Activated CD8-positive, alpha-beta memory T cell treated with anti-CD3 and anti-CD28 coated beads, Interleukin-2, amount 50 U/mL, for 4 hours (primary cell): Measurements from ENCODE around the gene PSAT1.

Experiments used
- DNase-seq: peaks from one replicate; pipeline ENCODE4 v3.0.0-alpha.2; 2020

The PSAT1 gene

GRCh38 chr9:78319197-78320029, 22.5 kb downstream of the PSAT1 start:
- no peak for DNase-seq

- no peak for DNase-seq
Observed at GRCh38 chr9:78320030-78320693, 23.2 kb downstream of the PSAT1 start.

DNA sequence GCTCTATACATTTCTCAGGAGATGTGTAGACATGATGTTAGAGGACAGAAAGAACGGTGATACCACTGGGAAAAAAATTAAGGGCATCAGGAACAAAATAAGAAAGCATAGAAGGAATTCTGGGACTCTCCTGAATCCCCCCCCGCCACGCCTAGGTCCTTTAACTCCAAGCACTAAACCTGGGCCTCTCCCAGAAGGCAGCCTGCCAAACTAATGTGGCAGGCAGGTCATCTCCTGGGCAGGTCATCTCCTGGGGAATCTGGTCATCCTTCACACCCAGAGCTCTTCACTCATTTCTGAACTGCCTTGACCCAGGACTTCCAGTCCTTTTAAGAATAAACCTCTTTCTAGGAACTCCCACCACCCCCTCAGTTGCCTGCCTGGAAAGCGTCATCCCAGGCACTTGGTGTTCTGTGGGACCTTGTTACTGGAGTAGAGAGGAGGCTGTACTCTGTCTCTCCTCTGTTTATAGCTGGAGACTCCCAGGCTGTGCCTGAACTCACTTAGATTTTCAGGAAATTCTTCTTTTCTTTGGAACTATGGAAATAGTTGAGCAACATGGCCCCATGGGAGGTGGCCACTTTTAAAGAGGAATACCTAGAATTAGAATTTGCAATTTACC, 24.1 kb downstream of the PSAT1 start:
- no peak for DNase-seq

DNA sequence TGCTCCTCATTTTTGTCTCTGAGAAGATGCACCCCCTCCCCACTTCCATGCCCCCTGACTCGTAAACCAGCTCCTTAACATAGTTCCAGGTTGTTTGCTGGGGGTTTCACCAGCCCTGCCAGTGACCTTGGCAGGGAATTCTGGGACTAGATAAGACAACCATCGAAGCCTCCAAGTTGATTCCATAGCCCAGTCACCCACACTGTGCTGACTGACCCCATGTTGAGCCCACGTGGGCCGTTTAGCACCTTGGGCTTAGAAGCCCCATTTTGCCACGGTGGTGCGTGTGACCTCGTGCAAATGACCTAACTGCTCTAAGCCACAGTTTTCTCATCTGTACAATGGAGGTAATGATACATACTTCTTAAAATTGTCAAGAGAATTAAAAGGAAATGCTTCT, 24.6 kb downstream of the PSAT1 start:
- DNase-seq = no peak

DNA sequence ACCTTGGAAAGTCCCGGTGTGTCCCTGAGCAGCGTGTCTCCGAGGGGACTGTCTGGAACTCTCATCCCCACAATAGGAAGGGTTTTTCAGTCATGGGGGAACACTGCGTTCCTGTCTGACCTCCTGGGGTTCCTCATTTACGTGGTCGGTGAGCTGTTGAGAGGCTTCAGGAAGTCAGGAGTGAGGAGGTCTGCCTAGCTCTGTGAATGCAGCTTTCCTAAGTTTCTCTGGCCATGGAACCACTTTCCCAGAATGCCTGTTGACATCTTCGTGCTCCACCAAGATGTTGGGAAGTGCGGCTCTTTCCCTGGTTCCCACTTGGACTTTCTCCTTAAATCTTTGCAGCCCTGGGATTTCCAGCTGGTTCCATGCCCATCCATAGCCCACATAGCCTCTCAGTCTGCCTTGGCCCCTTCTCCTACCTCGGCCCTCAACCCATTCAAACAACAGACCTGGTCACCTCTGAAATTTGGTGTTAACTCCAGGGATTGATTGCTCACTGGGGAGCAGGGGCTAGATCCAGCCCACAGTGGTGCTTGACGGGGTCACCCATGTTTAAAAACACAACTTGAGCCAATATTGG, 27.2 kb downstream of the PSAT1 start:
- no peak for DNase-seq

GRCh38 chr9:78324682-78325081, 27.8 kb downstream of the PSAT1 start:
- no peak for DNase-seq

GRCh38 chr9:78325343-78325742, 28.4 kb downstream of the PSAT1 start:
- no peak for DNase-seq

DNA sequence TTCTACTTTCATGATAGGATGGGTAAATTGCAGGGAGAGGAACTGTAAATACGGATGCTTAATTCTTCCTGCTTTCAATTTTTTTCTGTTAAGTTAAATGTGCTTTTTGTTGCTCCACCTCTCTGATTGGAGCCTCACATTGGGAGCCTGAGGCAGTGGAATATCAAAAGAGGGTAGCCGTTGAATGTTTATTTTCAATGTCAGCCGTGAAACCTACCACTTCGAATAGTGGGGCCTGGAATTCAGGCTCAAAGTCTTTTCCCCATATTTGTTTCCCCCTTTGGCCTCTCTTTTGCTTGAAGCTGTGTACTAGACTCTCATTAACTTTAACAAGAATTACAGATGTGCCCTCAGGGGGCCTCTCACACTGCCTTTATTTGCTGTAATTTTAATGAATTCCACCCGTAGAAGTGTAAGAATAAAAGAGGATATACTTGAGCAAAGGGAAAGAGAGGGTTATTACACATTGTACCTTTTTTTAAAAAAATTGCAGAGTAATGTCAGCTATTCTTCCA, 29.0 kb downstream of the PSAT1 start:
- no peak for DNase-seq

DNA sequence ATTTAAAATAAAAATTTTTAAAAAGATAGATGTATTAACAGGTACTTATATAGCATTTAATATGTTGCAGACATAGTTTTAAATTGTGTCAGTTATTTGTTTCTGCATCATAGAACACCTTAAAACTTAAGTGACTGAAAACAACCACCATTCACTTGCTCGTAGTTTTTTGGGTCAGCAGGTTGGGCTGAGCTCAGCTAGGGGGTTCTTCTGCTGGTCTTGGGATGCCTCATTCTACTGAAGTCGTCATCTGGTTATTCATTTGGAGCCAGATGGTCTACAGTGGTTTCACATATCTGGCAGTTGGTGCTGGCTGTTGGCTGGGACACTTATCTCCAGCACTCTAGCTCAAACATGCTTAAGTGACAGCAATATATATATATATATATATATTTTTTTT, 29.6 kb downstream of the PSAT1 start:
- DNase-seq = no peak

GRCh38 chr9:78332381-78332780, 35.5 kb downstream of the PSAT1 start:
- DNase-seq = no peak

DNA sequence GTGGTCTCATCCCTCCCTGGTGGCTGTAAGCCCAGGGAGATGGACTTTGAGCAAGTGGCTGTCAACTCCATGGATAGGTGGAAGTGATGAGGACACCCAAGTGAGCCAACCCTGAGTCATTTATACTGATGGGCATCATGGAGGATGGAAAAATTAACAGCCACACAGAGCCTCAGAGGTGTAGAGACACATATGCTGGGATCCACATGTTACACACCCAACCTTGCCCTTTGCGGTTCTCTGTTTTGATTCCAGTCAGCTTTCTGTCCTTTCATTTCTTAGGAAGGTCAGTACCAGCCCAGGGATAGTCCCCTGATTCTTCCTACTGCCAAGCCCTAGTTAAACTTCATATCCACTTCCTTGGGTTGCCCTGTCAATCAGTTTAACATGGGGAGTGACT, 51.9 kb downstream of the PSAT1 start:
- no peak for DNase-seq

- no peak for DNase-seq
Observed at GRCh38 chr9:78351816-78352215, 54.9 kb downstream of the PSAT1 start.

GRCh38 chr9:78354324-78354973, 57.5 kb downstream of the PSAT1 start:
- DNase-seq = no peak

DNA sequence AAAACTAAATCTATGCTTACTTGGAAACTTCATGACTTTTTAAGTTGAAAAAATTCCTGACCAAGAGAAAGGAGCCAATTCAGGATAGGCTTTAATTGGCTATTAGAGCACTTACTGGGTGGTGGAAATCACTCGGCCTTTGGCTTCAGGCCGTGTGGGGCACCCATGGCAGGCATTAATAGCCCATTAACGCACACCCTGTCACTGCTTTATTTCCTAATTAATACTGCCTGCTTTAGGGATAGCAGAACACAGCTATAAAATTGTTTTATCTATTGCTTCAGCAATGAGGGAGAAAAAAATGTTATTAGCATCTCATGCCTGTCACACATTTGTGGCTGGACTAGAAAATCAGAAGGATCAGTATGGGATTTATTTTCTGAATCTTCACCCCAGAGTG, 58.1 kb downstream of the PSAT1 start:
- DNase-seq = no peak

DNA sequence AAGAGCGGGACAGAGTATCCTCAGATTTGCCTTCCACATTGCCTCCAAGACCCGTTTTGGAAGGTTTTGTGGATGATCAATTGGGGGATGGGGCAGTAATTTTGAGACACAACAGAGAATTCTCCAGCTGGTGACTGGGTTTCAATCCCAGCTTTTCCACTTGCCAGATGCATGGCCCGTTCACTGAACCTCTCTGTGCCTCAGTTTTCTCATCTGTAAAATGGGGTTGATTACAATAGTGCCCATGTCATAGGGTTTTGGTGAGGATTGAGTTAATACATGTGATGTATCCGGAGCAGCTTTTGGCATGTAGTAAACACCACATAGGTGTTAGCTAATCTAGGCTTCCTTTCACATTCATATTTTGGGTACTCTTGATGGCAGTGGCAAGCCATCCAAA, 59.7 kb downstream of the PSAT1 start:
- DNase-seq = no peak

DNA sequence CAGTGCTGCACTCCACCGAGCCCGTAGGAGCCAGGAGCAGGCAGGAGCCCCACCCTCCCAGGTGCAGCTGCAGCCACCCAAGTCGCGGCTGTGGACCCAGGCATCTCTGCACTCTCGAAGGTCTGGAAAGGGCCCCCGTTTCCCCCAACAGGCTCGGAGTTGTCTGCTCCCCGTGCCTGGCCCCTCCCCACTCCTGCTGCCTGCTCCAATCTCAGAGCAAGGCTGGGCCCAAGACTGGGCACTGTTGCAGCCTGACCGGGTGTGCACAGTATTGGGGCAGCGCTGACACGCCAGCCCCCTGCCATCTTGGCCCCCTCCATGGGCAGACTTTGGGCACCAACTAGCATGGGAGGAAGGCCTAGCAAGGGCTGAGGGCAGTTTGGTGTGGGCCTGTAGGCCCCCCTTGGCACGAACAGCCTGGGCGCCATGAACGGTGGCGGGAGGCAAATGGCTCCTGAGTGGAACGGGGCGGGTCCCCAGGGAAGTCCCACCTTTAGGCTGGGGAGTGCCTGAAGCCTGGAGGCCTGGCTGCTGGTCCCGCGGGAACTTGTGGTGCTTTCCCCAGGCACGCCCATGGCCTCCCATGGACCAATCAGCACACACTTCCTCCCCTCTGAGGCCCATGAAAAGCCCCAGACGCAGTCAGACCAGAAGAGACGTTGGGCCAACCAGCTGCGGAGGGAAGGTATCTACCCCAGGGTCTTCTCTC, 60.4 kb downstream of the PSAT1 start:
- DNase-seq = no peak

- no peak for DNase-seq
Observed at GRCh38 chr9:78358329-78359051, 61.6 kb downstream of the PSAT1 start.

DNA sequence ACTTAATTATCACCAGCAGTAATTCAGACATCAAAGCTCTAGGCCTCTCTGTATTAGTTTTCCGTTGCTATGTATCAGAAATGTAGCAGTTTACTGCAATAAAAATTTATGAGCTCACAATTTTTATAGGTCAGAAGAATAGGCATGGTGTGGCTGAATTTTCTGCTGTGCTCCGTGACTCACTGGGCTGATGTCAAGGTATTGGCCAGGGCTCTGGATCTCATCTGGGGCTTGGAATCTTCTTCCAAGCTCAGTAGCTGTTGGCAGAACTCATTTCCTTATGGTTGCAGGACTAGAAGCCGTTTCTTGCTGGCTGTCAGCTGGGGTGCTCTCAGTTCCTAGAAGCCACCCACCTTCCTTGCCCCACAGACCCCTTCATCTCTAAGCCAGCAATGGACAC, 66.3 kb downstream of the PSAT1 start:
- DNase-seq = no peak

DNA sequence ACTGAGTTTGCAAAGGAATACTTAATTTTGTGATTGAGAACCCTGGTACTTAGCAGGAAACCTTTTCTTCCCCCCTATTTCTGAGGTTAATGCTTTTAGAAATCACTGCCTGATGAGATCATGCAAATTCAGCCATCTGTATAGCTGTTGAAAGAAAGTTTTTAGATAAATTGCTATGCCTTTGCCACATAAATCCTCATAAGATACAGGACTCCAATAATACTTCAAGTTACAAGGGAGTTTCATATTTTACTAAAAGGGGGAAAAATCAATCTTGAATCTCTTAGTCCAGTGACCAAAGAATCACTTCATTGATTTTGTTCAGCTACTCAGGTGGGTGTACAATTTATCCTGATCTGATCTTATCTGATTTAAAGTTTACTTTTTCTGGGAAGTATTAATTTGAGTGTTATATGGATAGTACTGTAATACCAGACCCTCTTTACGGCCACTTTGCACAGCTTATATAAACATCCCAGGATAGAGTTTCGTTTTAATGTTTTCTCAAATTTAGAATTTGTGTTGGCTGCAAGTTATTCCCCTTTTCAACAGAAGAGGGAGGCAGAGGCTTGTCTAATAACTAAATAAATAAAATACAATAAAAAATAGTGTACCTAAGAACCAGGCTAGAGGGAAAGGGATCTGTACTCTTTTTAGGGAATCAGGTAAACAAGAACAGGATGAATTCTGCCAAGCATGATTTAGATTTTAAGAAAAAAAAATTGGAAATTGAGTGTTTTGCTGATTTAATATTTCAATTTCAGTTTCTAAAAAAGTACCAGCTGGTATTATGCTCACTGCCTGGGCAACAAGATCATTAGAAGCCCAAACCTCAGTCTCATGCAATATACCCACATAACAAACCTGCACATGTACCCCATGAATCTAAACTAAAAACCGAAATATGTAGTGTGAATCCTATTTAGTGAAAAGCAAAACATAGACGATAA, 69.1 kb downstream of the PSAT1 start:
- no peak for DNase-seq

DNA sequence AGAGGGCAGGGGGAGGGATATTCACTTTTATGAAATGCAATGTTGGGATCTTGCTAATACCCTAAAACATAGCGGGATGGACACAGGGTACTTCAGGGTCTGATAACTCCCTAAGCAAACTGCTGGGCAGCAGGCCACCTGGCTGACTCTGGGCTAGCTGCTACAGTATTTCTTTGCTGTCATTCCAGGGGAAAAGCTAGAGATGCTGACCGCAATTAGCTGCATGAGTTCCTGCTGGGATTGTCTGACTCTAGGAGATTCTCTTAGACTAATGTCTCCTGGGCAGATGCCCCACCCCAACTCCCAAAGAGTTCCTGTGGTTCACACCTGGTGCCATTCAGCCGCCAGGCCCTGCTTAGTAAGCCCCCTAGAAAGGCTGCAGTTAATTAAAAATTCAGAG, 69.9 kb downstream of the PSAT1 start:
- no peak for DNase-seq
